Urinary bladder (tissue), 4 donors: ENCODE data around the gene OCRL. TPM values are rescaled to one million over a fixed set of nuclear protein-coding genes. Genes with fewer than 3 reads are reported as not detected.

Experiments
- DNase-seq: peaks from one replicate; pipeline ENCODE4 v3.0.0-alpha.2; 2015; ENCODE audit errors: extremely low spot score
- H3K27ac ChIP-seq: one replicate; pipeline ENCODE4 v1.5.1; 2013; ENCODE audit warnings: low read depth, mild to moderate bottlenecking, moderate library complexity
- H3K36me3 ChIP-seq: one replicate; pipeline ENCODE4 v1.6.1; 2013; ENCODE audit warnings: mild to moderate bottlenecking, moderate library complexity; ENCODE audit not compliant: insufficient read depth
- H3K4me1 ChIP-seq: one replicate; pipeline ENCODE4 v1.6.1; 2013; ENCODE audit warnings: mild to moderate bottlenecking, moderate library complexity; ENCODE audit not compliant: insufficient read depth
- H3K4me3 ChIP-seq: one replicate; pipeline ENCODE4 v1.5.1; 2013; ENCODE audit warnings: low read depth, low read length
- WGBS: extraction: QIAGEN DNeasy Blood & Tissue Kit; methylation state at CpG from one replicate; pipeline ENCODE4 v1.1.7; 2013; 5-methylcytosine and 5-hydroxymethylcytosine counted together
- polyA plus RNA-seq: library from polyadenylated mRNA; stranded (reverse); fragments of 200-250 nt; gene quantifications from one replicate; pipeline ENCODE4 v1.2.3, GENCODE V29; 2013
- small RNA-seq: library from RNA; depleted of rRNA; stranded (forward); fragments of <200 nt; gene quantifications from one replicate; pipeline ENCODE3, GENCODE V24; 2014
- total RNA-seq: library from RNA; depleted of rRNA; stranded (reverse); fragments of >200 nt; gene quantifications from one replicate; pipeline ENCODE4 v1.2.3, GENCODE V29; 2014
- donor health status: healthy with polysubstance abuse.
- donor health status: healthy.

The OCRL gene
- total and polyA plus RNA-seq, 2 donors: 23.4 to 25.7 TPM

GRCh38 chrX:129638917-129639316, 98.9 kb downstream of the OCRL start:
- Histone ChIP-seq H3K4me1 (no peaks in the 10 kb centered on the region), H3K27ac (no peak overlapping the region), H3K36me3 (no peaks in the 10 kb centered on the region), H3K4me3 (no peak overlapping the region)
- no peak for DNase-seq
- 91% methylated on average over 8 of the region's 8 CpGs for WGBS

GRCh38 chrX:129640737-129641136, 100.7 kb downstream of the OCRL start:
- WGBS: 97% methylated on average over 1 of the region's 1 CpG
- Histone ChIP-seq H3K4me1 (no peaks in the 10 kb centered on the region), H3K27ac (no peak overlapping the region), H3K4me3 (no peak overlapping the region), H3K36me3 (no peaks in the 10 kb centered on the region)
- no peak for DNase-seq

GRCh38 chrX:129641469-129641868, 101.4 kb downstream of the OCRL start:
- Histone ChIP-seq H3K4me1 (no peaks in the 10 kb centered on the region), H3K36me3 (no peaks in the 10 kb centered on the region), H3K4me3 (no peak overlapping the region), H3K27ac (no peak overlapping the region)
- DNase-seq: no peak
- WGBS: 85% methylated on average over 3 of the region's 3 CpGs

- Histone ChIP-seq H3K4me3 (no peak overlapping the region), H3K36me3 (no peaks in the 10 kb centered on the region), H3K4me1 (no peaks in the 10 kb centered on the region), H3K27ac (no peak overlapping the region)
- DNase-seq: no peak
- WGBS: 25% methylated on average over 3 of the region's 3 CpGs
These were observed 101.9 kb downstream of the OCRL start for GRCh38 chrX:129641941-129642340.

Small RNA genes within 50 kb of the gene (small RNA-seq; reads per million reads assigned to genes)
- not detected for gene RF01169

Other genes with a start within 250 kb of the OCRL start
- gene SMARCA1, start 16.8 kb upstream of the OCRL start, total RNA-seq: 96.0 TPM
- gene SMARCA1, start 16.8 kb upstream of the OCRL start, polyA plus RNA-seq: 30.0 TPM
- gene APLN, start 114.7 kb downstream of the OCRL start, total RNA-seq: 1.8 TPM
- gene APLN, start 114.7 kb downstream of the OCRL start, polyA plus RNA-seq: 1.0 TPM
- 4.7 TPM for gene XPNPEP2, start 198.7 kb downstream of the OCRL start, total RNA-seq
- gene XPNPEP2, start 198.7 kb downstream of the OCRL start, polyA plus RNA-seq: 9.9 TPM
- gene SASH3, start 239.7 kb downstream of the OCRL start, total RNA-seq: 2.6 TPM
- 6.4 TPM for gene SASH3, start 239.7 kb downstream of the OCRL start, polyA plus RNA-seq